M059J (cell line): ENCODE results near the gene AMIGO1. TPM values are rescaled to one million over a fixed set of nuclear protein-coding genes. Genes with fewer than 3 reads are reported as not detected.
"Not testable (repeated sequence)": the region's sequence is repeated elsewhere in the genome, so short reads cannot be mapped to it uniquely, and the experiment has no call there.

ENCODE experiments used
- DNase-seq: peaks from one replicate; pipeline ENCODE4 v3.0.0-alpha.2; 2012; ENCODE audit warnings: low read depth
- total RNA-seq: library from RNA; depleted of rRNA; stranded (reverse); fragments of >200 nt; shearing (Covaris generic); gene quantifications from 2 replicates; pipeline ENCODE4 v1.2.3, GENCODE V29; 2014

AMIGO1 gene
- total RNA-seq, 1 experiment from 2014 or later, result 2.4 TPM

GRCh38 chr1:109483672-109484518 lies 25.6 kb downstream of the AMIGO1 start, which contains the start of gene ATXN7L2:
Gene ATXN7L2 (plus strand): TSS chr1:109483905. CDS start chr1:109483954, 49 bp downstream.
- DNase-seq, result peak; percentile 84

- no peak for DNase-seq
Measured at GRCh38 chr1:109482791-109483671, 26.5 kb downstream of the AMIGO1 start.

GRCh38 chr1:109482242-109482641 lies 27.3 kb downstream of the AMIGO1 start:
- DNase-seq, result no peak

DNA sequence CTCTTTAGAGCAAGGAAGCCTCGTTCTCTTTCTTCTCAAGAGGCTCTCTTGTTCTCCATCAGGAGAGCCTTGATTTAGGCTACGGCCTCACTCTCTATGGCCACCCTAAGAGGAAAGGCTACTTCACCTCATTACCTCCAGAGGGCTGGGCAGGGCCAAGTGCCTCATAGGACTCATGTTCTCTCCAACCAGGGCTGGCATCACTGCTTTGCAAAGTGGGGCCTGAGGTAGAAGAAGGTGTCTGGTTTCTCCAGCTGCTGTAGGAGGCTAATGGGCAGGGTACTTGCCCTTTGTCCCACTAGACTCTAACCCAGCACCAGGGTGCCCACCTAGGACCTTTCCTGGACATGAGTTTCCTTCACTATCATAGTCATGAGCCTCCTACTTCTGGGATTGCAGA lies 27.9 kb downstream of the AMIGO1 start:
- no peak for DNase-seq

- DNase-seq, result no peak
Measured at GRCh38 chr1:109479901-109480300, 29.6 kb downstream of the AMIGO1 start.

GRCh38 chr1:109479311-109479710 lies 30.2 kb downstream of the AMIGO1 start:
- no peak for DNase-seq

DNA sequence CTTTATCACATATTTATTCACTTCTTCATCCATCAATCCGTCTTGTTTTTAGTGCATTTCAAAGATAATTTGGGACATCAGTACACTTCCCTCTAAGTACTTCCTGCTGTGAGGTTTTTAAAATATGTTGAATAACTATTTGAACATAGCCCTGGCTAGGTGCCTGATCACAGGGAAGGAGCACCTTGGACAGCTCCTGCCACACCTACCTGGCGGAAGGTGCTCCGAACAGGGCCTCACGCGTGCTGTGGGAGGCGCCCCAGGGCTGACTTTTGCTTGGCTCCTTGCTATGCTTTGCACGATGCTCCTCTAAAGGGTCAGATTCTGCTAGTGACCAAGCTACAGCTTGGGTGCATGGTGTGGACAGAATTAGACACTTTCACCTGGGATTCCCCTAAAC lies 30.7 kb downstream of the AMIGO1 start:
- no peak for DNase-seq

GRCh38 chr1:109477821-109478220 lies 31.7 kb downstream of the AMIGO1 start:
- no peak for DNase-seq

DNA sequence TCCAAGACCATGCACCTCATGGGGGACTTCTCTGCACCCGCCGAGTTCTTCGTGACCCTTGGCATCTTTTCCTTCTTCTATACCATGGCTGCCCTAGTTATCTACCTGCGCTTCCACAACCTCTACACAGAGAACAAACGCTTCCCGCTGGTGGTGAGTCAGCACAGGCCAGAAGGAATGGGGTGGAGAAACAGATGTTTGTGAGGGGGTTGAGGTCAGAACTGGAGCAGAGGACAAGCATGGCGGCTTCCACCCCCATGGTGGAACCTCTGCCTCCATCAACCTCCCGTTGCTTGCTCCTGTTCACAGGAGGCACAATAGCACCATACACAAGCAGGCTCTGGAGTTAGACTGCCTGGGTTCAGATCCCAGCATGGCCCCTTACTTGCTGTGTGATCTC lies 32.7 kb downstream of the AMIGO1 start:
- DNase-seq, result no peak

GRCh38 chr1:109475261-109475660 lies 34.3 kb downstream of the AMIGO1 start:
- no peak for DNase-seq

- DNase-seq, result no peak
Measured at GRCh38 chr1:109474697-109475096, 34.8 kb downstream of the AMIGO1 start.

GRCh38 chr1:109473284-109474057 lies 36.1 kb downstream of the AMIGO1 start:
- not testable (repeated sequence) for DNase-seq

DNA sequence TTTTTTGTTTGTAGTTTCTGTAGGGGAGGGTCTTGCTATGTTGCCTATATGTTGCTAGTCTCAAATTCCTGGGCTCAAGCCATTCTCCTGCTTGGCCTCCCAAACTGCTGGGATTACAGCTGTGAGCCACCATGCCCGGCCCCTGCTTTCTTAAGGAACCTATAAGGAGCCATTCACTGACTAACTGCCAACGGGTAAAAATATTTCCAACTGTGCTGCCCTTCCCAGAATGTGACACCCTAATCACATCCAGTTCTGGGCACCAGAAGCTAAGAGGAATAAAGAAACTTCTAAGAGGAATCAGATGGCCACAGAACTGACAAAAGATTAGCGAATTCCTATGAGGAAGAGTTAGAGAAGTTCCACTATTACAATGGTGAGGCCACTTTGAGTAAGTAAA lies 36.7 kb downstream of the AMIGO1 start:
- DNase-seq, result no peak

GRCh38 chr1:109470245-109470644 lies 39.3 kb downstream of the AMIGO1 start:
- no peak for DNase-seq

GRCh38 chr1:109468903-109469302 lies 40.6 kb downstream of the AMIGO1 start:
- DNase-seq, result no peak

DNA sequence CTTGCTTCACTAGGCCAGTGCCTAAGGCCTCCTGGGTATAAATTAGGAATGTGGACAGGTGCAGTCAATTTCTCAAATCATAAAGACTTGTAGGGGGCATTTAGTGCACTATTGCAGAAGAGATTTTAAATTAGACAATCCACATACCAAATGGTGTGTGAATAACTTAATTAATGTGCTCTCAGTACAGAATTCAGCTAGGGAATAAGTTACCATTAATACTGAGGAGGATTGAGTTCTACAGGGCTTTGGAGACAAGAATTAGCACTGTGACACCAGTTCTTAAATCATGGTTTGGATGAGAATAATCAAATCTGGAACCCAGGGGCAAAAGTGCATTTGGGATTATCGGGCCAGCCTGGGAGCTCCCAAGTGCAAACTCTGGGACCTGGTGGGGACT lies 41.5 kb downstream of the AMIGO1 start:
- DNase-seq, result no peak

DNA sequence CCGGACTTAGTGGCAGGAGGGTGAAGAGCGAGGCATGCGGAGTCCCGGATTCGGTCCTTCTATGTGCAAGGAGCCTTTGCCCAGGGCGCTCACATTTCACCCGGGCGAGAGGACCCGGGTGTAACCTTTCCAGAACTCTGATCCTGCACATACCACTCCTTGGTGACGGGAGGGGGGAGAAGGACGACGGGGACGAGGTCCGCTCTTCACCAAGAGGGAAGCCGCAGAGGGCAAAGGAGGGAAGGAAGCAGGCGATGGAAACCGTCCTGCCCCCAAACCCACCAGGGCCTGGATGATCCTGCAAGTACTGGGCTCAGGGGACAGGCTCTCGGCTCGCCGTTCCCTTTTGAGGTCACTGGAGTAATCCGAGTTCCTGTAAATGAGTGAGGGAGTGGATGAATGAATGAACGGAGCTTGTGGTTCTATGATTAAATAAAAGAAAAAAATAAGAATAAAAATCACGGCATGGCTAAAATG lies 42.2 kb downstream of the AMIGO1 start:
- no peak for DNase-seq

DNA sequence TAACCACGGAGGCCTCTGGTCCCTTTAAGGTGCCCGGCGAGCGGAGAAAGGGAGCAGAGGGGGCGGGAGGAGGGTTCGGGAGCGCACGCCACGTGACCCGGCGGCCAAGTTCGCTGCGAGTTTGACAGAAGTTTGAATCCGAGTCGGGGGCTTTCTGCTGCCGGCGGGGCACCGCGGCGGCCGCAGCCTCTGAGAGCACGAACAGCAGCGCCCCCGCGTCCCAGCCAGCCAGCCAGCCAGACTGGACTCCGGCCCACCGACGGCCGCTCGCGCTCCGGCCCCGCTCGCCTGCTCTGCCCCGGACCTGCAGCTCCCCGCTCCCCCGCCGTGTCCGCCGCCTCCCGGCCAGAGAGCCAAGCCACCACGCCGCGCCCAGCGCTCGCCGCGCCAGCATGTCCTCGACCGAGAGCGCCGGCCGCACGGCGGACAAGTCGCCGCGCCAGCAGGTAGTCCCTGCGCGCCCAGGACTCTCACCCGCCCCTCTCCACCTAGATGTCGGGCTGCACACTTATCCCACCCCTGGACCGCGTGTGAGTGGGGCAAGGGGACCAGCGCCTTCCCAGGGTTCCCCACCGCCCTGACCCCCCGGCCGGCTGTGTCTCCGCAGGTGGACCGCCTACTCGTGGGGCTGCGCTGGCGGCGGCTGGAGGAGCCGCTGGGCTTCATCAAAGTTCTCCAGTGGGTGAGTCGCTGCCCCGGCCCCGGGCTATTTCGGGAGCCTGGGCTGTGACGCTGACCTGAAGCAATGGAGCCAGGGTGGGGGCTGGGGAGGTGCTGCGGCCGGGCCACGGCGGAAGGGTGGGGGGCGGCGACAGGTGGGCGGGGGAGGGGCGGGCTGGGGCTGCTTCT lies 42.9 kb downstream of the AMIGO1 start, which contains the start of gene SYPL2:
SYPL2 (plus strand) TSS at position 95 of the 849 bp plus-strand sequence; CDS start at position 393, 298 bp downstream.
- DNase-seq, result no peak

- DNase-seq, result no peak
Measured at GRCh38 chr1:109466125-109466451, 43.4 kb downstream of the AMIGO1 start.

DNA sequence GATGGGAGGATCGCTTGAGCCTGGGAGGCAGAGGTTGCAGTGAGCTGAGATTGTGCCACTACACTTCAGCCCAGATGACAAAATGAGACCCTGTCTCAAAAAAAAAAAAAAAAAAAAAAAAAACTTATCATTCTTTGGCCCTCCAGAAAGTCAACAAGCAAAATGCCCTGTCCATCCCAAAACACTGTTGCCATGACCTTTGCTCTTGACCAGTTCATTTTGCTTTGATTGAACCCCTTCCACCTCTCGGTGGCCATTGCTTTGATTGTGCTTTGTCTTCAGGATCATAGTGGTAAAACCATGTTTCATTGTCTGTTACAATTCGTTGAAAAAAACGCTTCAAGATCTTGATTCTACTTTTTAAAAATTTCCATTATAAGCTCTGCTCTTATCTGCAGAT lies 51.7 kb downstream of the AMIGO1 start:
- DNase-seq, result no peak
